Measurements from ENCODE around the gene CFAP65. TPM values are rescaled to one million over a fixed set of nuclear protein-coding genes. Genes with fewer than 3 reads are reported as not detected.

Gene CFAP65
- total RNA-seq, 3 donors from 2014 or later (not counting 1 experiment from before 2014, with no cell fraction given), result not detected

- no peaks in the 10 kb centered on the region for H3K9me3 Mint-ChIP-seq
- 88% methylated on average over 10 of the region's 10 CpGs for WGBS (ENCODE audit: insufficient coverage)
- peaks cover 4 to 11% of the 10 kb centered on the region in 2 donors for H3K27me3 Mint-ChIP-seq (ENCODE audit: low read depth in 2 of 2)
- intact Hi-C loops (cut with micrococcal nuclease), result no loop called here
- no peaks in the 10 kb centered on the region for H3K36me3 Mint-ChIP-seq
- no peak for DNase-seq
- H3K27ac Mint-ChIP-seq, result no peak overlapping the region
- TF ChIP-seq CTCF (IDR thresholded peaks at IDR 0.05), result no peak
- no peak overlapping the region for H3K4me3 ChIP-seq (ENCODE audit: low read length)
- no peak for ATAC-seq
- no peaks in the 10 kb centered on the region for H3K4me1 ChIP-seq (ENCODE audit: control insufficient read depth, insufficient read depth, low read length)
- H3K27ac ChIP-seq (ENCODE audit: low read length), result no peak overlapping the region
- H3K4me1 Mint-ChIP-seq, result no peaks in the 10 kb centered on the region
- no peaks in the 10 kb centered on the region for H3K27me3 ChIP-seq (ENCODE audit: control insufficient read depth, insufficient read depth, low read length)
- H3K36me3 ChIP-seq (ENCODE audit: control insufficient read depth, insufficient read depth, low read length), result no peaks in the 10 kb centered on the region
- H3K9me3 ChIP-seq (ENCODE audit: control insufficient read depth, insufficient read depth, low read length), result no peaks in the 10 kb centered on the region
- no peak overlapping the region for H3K4me3 Mint-ChIP-seq
Observed at GRCh38 chr2:219018726-219019125, 22.6 kb downstream of the CFAP65 start.

DNA sequence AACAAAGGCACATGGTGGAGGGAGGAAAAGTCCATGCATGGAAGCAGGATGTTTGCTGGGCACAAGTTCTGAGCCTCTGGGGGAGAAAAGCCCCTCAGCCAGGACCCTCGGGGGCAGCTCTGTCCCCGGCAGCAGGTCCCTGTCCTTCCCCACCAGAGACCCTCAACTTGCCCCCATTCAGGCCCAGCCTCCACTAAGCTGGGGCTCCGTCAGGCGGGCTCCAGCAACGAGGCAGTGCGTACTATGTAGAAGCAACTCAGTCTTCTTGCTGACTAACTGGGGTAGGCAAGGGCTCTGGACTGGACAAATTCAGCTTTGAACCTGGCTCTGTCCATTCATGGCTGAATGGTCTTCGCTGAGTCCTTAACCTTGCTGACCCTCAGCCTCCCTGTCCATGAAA lies 23.0 kb downstream of the CFAP65 start:
- no peak for TF ChIP-seq CTCF (IDR thresholded peaks at IDR 0.05)
- WGBS (ENCODE audit: insufficient coverage), result 81% methylated on average over 7 of the region's 7 CpGs

GRCh38 chr2:219017201-219017931 lies 23.9 kb downstream of the CFAP65 start:
- no peak overlapping the region for H3K4me3 Mint-ChIP-seq
- DNase-seq (no peak), ATAC-seq (no peak)
- H3K4me1 Mint-ChIP-seq, result no peaks in the 10 kb centered on the region
- 80% methylated on average over 14 of the region's 14 CpGs for WGBS (ENCODE audit: insufficient coverage)
- no peaks in the 10 kb centered on the region for H3K9me3 Mint-ChIP-seq
- H3K4me3 ChIP-seq (ENCODE audit: low read length), result no peak overlapping the region
- H3K36me3 Mint-ChIP-seq, result no peaks in the 10 kb centered on the region
- no peak overlapping the region for H3K27ac ChIP-seq (ENCODE audit: low read length)
- no peaks in the 10 kb centered on the region for H3K36me3 ChIP-seq (ENCODE audit: control insufficient read depth, insufficient read depth, low read length)
- H3K27me3 ChIP-seq (ENCODE audit: control insufficient read depth, insufficient read depth, low read length), result no peaks in the 10 kb centered on the region
- H3K27ac Mint-ChIP-seq, result no peak overlapping the region
- no peak for TF ChIP-seq CTCF (IDR thresholded peaks at IDR 0.05)
- intact Hi-C loops (cut with micrococcal nuclease), result no loop called here
- H3K27me3 Mint-ChIP-seq (ENCODE audit: low read depth in 2 of 2), result peaks cover 10 to 15% of the 10 kb centered on the region in 2 donors
- no peaks in the 10 kb centered on the region for H3K9me3 ChIP-seq (ENCODE audit: control insufficient read depth, insufficient read depth, low read length)
- no peaks in the 10 kb centered on the region for H3K4me1 ChIP-seq (ENCODE audit: control insufficient read depth, insufficient read depth, low read length)

More for the DNA sequence above, 23.0 kb downstream of the CFAP65 start:
- no peaks in the 10 kb centered on the region for H3K4me1 ChIP-seq (ENCODE audit: control insufficient read depth, insufficient read depth, low read length)
- intact Hi-C loops (cut with micrococcal nuclease), result no loop called here
- H3K27me3 ChIP-seq (ENCODE audit: control insufficient read depth, insufficient read depth, low read length), result no peaks in the 10 kb centered on the region
- Mint-ChIP-seq H3K9me3 (no peaks in the 10 kb centered on the region), H3K4me3 (no peak overlapping the region), H3K27ac (no peak overlapping the region), H3K36me3 (no peaks in the 10 kb centered on the region), H3K27me3 (ENCODE audit: low read depth in 2 of 2) (peaks cover 6 to 11% of the 10 kb centered on the region in 2 donors), H3K4me1 (no peaks in the 10 kb centered on the region)
- H3K9me3 ChIP-seq (ENCODE audit: control insufficient read depth, insufficient read depth, low read length), result no peaks in the 10 kb centered on the region
- H3K27ac ChIP-seq (ENCODE audit: low read length), result no peak overlapping the region
- ATAC-seq, result no peak
- DNase-seq, result no peak
- no peak overlapping the region for H3K4me3 ChIP-seq (ENCODE audit: low read length)
- H3K36me3 ChIP-seq (ENCODE audit: control insufficient read depth, insufficient read depth, low read length), result no peaks in the 10 kb centered on the region

GRCh38 chr2:219016721-219017120 lies 24.6 kb downstream of the CFAP65 start:
- intact Hi-C loops (cut with micrococcal nuclease), result no loop called here
- ATAC-seq (no peak), DNase-seq (no peak)
- Mint-ChIP-seq H3K27me3 (ENCODE audit: low read depth in 2 of 2) (peaks cover 10 to 16% of the 10 kb centered on the region in 2 donors), H3K36me3 (no peaks in the 10 kb centered on the region), H3K4me3 (no peak overlapping the region), H3K4me1 (no peaks in the 10 kb centered on the region), H3K27ac (no peak overlapping the region), H3K9me3 (no peaks in the 10 kb centered on the region)
- Histone ChIP-seq H3K4me1 (ENCODE audit: control insufficient read depth, insufficient read depth, low read length) (no peaks in the 10 kb centered on the region), H3K36me3 (ENCODE audit: control insufficient read depth, insufficient read depth, low read length) (no peaks in the 10 kb centered on the region), H3K27ac (ENCODE audit: low read length) (no peak overlapping the region), H3K27me3 (ENCODE audit: control insufficient read depth, insufficient read depth, low read length) (no peaks in the 10 kb centered on the region), H3K9me3 (ENCODE audit: control insufficient read depth, insufficient read depth, low read length) (no peaks in the 10 kb centered on the region), H3K4me3 (ENCODE audit: low read length) (no peak overlapping the region)
- WGBS (ENCODE audit: insufficient coverage), result 91% methylated on average over 11 of the region's 11 CpGs
- no peak for TF ChIP-seq CTCF (IDR thresholded peaks at IDR 0.05)
